Measurements from ENCODE around the gene CNTN4.

Gene CNTN4

GRCh38 chr3:2153547-2153946, 54.9 kb downstream of the CNTN4 start:
- no peak for DNase-seq

GRCh38 chr3:2154621-2155020, 56.0 kb downstream of the CNTN4 start:
- DNase-seq = peak; percentile 12

- DNase-seq = peak; percentile 8
Measured at GRCh38 chr3:2156244-2156847, 57.7 kb downstream of the CNTN4 start.

- DNase-seq = no peak
Measured at GRCh38 chr3:2158828-2159227, 60.2 kb downstream of the CNTN4 start.

- no peak for DNase-seq
Measured at GRCh38 chr3:2166552-2166951, 67.9 kb downstream of the CNTN4 start.

GRCh38 chr3:2172561-2173171, 74.0 kb downstream of the CNTN4 start:
- DNase-seq = no peak

GRCh38 chr3:2180634-2181033, 82.0 kb downstream of the CNTN4 start:
- DNase-seq = no peak

- DNase-seq = no peak
Measured at GRCh38 chr3:2198776-2199279, 100.2 kb downstream of the CNTN4 start.

GRCh38 chr3:2204054-2204453, 105.4 kb downstream of the CNTN4 start:
- DNase-seq = no peak

GRCh38 chr3:2205692-2206091, 107.0 kb downstream of the CNTN4 start:
- DNase-seq = no peak

- DNase-seq = no peak
Measured at GRCh38 chr3:2206536-2206935, 107.9 kb downstream of the CNTN4 start.

- DNase-seq = peak; percentile 1
Measured at GRCh38 chr3:2211568-2211967, 112.9 kb downstream of the CNTN4 start.

GRCh38 chr3:2212206-2212605, 113.5 kb downstream of the CNTN4 start:
- no peak for DNase-seq

- DNase-seq = no peak
Measured at GRCh38 chr3:2218375-2218774, 119.7 kb downstream of the CNTN4 start.

GRCh38 chr3:2218816-2219215, 120.2 kb downstream of the CNTN4 start:
- no peak for DNase-seq

GRCh38 chr3:2236203-2236602, 137.5 kb downstream of the CNTN4 start:
- no peak for DNase-seq

GRCh38 chr3:2244137-2244536, 145.5 kb downstream of the CNTN4 start:
- DNase-seq = no peak

GRCh38 chr3:2246873-2247648, 148.4 kb downstream of the CNTN4 start:
- no peak for DNase-seq

- DNase-seq = no peak
Measured at GRCh38 chr3:2247831-2248230, 149.2 kb downstream of the CNTN4 start.

- no peak for DNase-seq
Measured at GRCh38 chr3:2250783-2251182, 152.1 kb downstream of the CNTN4 start.

GRCh38 chr3:2261747-2262146, 163.1 kb downstream of the CNTN4 start:
- no peak for DNase-seq

GRCh38 chr3:2262204-2262603, 163.5 kb downstream of the CNTN4 start:
- peak; percentile 0 for DNase-seq

GRCh38 chr3:2266606-2267005, 167.9 kb downstream of the CNTN4 start:
- DNase-seq = no peak

- no peak for DNase-seq
Measured at GRCh38 chr3:2268779-2269178, 170.1 kb downstream of the CNTN4 start.

All from fibroblast of upper back skin (primary cell).